ENCODE results near the gene CP. TPM values are rescaled to one million over a fixed set of nuclear protein-coding genes. Genes with fewer than 3 reads are reported as not detected.

Gene CP
- polyA plus RNA-seq, 1 donor from 2014 or later = 0.24 TPM

DNA sequence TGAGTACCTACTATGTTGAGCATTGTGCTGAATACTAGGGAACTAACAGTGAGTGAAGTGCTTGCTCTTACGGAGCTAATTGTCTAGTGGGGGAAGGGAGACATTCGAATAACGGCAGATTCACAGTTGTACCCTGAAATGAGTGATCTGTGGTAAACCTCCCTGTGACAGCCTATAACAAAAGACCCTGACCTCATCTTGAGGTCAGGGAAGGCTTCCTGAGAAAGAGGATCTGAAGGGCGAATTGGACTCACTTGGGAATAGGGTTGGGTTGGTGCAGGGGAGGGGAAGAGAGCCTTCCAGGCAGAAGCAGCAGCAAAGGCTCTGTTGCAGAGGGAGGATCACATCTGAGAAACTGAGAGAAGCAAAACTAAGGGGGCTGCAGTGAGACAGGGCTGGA is 78.9 kb downstream of the CP start:
- H3K9me3 Mint-ChIP-seq = no peaks in the 10 kb centered on the region
- H3K4me3 Mint-ChIP-seq = no peak overlapping the region
- no peaks in the 10 kb centered on the region for H3K27me3 Mint-ChIP-seq
- peaks cover 6% of the 10 kb centered on the region for H3K36me3 Mint-ChIP-seq
- H3K27ac Mint-ChIP-seq = peak overlapping the region in 2 of 3 donors; percentile 47 to 60
- peaks cover 17 to 43% (median 35%) of the 10 kb centered on the region in 3 donors for H3K4me1 Mint-ChIP-seq

DNA sequence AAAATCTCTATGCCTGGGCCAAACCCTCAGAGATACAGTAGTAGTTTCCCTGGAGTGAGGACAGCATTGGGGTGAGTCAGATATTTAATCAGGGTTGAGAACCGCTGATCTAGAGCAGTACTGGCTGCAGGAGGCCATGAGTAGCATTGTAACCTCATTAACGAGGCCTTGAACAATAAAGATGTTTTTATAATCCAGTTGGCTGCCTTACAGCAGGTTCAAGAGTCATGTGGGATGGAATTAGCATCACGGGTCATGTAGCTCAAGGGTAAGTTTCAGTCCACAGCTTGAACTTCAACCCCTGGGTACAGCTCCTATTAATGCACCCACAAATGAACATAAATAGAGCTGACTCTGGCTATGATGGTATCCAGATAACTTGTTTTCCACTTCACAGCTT is 87.1 kb downstream of the CP start:
- Mint-ChIP-seq H3K27ac (peak overlapping the region in 1 of 3 donors; percentile 36), H3K27me3 (no peaks in the 10 kb centered on the region), H3K4me1 (peaks cover 38 to 59% (median 51%) of the 10 kb centered on the region in 3 donors), H3K9me3 (no peaks in the 10 kb centered on the region), H3K36me3 (no peaks in the 10 kb centered on the region), H3K4me3 (peak overlapping the region in 1 of 4 donors; percentile 47)

GRCh38 chr3:149131589-149131988 is 90.0 kb downstream of the CP start:
- peak overlapping the region; percentile 21 to 92 (median 21) for H3K27ac Mint-ChIP-seq
- H3K4me3 Mint-ChIP-seq = peak overlapping the region; percentile 97 to 99 (median 97)
- peaks cover 34 to 55% (median 49%) of the 10 kb centered on the region in 3 donors for H3K4me1 Mint-ChIP-seq
- no peaks in the 10 kb centered on the region for H3K9me3 Mint-ChIP-seq
- H3K27me3 Mint-ChIP-seq = no peaks in the 10 kb centered on the region
- no peaks in the 10 kb centered on the region for H3K36me3 Mint-ChIP-seq

- no peaks in the 10 kb centered on the region for H3K27me3 Mint-ChIP-seq
- no peaks in the 10 kb centered on the region for H3K36me3 Mint-ChIP-seq
- H3K4me3 Mint-ChIP-seq = peak within 1 kb of the TSS; percentile 97 to 99 (median 97)
- H3K27ac Mint-ChIP-seq = peak within 1 kb of the TSS; percentile 92 to 99 (median 97)
- H3K9me3 Mint-ChIP-seq = no peaks in the 10 kb centered on the region
- peaks cover 27 to 44% (median 42%) of the 10 kb centered on the region in 3 donors for H3K4me1 Mint-ChIP-seq
Observed at GRCh38 chr3:149129326-149130205, 92.1 kb downstream of the CP start, which contains the start of gene HPS3. HPS3 (plus strand) TSS chr3:149129638; CDS start chr3:149129724, 86 bp downstream.

DNA sequence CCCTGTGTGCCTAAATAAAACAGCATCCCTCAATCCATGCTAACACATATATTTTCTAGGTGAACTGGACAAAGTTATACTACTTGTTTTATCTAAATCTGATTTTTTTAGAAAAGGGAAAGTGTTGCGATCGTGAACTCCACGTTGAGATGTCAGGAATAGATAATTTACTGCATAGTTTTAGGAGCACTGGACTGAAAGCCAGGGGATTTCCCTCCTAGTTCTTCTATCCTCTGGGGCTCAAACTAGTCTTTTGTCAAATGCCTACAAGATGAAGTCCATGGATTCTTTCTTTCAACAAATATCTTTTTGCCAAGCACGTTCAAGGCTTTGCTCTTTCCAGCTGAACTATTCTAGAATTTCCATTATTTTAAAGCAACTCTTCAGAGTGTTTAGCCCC is 92.8 kb downstream of the CP start:
- Mint-ChIP-seq H3K9me3 (no peaks in the 10 kb centered on the region), H3K27ac (peak overlapping the region; percentile 92 to 99 (median 97)), H3K27me3 (no peaks in the 10 kb centered on the region), H3K4me1 (peaks cover 27 to 42% (median 41%) of the 10 kb centered on the region in 3 donors), H3K36me3 (no peaks in the 10 kb centered on the region), H3K4me3 (peak overlapping the region; percentile 97 to 99 (median 97))

DNA sequence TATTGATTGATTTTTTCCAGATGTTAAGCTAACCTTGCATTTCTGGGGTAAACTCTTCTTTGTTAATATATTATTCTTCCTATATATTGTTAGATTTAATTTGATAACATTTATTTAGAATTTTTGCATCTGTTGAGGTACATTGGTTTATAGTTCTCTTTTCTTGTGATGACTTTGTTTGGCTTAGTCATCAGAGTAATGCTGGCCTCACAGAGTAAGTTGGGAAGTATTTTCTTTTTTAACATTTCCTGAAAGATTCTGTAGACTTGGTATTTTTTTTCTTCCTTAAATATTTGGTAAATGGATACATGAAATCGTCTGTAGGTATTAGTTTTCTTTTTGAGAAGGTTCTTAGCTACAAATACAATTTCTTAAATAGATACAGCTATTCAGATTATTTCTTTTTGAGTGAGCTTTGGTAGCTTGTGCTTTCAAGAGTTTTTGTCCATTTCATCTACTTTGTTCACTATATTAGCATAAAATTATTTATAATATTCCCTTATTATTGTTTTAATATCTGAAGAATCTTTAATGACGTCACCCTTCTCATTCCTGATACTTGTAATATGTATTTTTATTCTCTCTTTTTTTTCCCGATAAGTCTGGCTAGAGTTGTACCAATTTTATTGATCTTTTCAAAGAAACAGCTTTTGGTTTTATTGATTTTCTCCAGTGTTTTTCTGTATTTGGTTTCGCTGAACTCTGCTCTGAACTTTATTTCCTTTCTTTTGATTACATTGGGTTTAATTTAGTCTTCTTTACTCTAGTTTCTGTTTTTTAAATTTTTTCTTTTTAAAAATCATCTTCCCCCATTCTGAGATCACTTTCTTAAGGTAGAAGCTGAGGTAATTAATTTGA is 98.7 kb downstream of the CP start:
- Mint-ChIP-seq H3K27me3 (no peaks in the 10 kb centered on the region), H3K4me3 (no peak overlapping the region), H3K9me3 (no peaks in the 10 kb centered on the region), H3K4me1 (peaks cover 5 to 6% (median 5%) of the 10 kb centered on the region in 3 donors), H3K27ac (no peak overlapping the region), H3K36me3 (no peaks in the 10 kb centered on the region)

Other genes with a start within 250 kb of the CP start
- 28.9 TPM for gene GYG1, start 230.3 kb downstream of the CP start, polyA plus RNA-seq
- gene HLTF, start 135.3 kb downstream of the CP start, polyA plus RNA-seq = 24.6 TPM
- 44.8 TPM for gene HPS3, start 92.2 kb downstream of the CP start, polyA plus RNA-seq
- gene TM4SF18, start 111.8 kb upstream of the CP start, polyA plus RNA-seq = not detected
- gene TM4SF1, start 155.8 kb upstream of the CP start, polyA plus RNA-seq = not detected

All from IgD-negative memory B cell (primary cell).